IPS-18c (cell line): ENCODE data around the gene SMPX.

ENCODE experiments used
- H3K4me3 ChIP-seq: 2 replicates; pipeline ENCODE4 v1.7.0; 2013; ENCODE audit warnings: low read depth, mild to moderate bottlenecking, low read length, moderate library complexity; ENCODE audit not compliant: insufficient read depth
- H3K9me3 ChIP-seq: one replicate; pipeline ENCODE4 v1.6.1; 2013; ENCODE audit warnings: mild to moderate bottlenecking, low read length, moderate library complexity; ENCODE audit not compliant: control insufficient read depth, insufficient read depth

SMPX gene

GRCh38 chrX:21698272-21698671 is 59.6 kb downstream of the SMPX start:
- H3K4me3 ChIP-seq, result no peak overlapping the region
- H3K9me3 ChIP-seq, result no peaks in the 10 kb centered on the region

GRCh38 chrX:21691512-21692018 is 66.4 kb downstream of the SMPX start:
- H3K9me3 ChIP-seq, result no peaks in the 10 kb centered on the region
- H3K4me3 ChIP-seq, result no peak overlapping the region

- no peaks in the 10 kb centered on the region for H3K9me3 ChIP-seq
- no peak overlapping the region for H3K4me3 ChIP-seq
These were observed 74.0 kb downstream of the SMPX start for GRCh38 chrX:21683941-21684340.

GRCh38 chrX:21678048-21678612 is 79.8 kb downstream of the SMPX start:
- H3K9me3 ChIP-seq, result no peaks in the 10 kb centered on the region
- H3K4me3 ChIP-seq, result no peak overlapping the region

GRCh38 chrX:21675931-21676330 is 82.0 kb downstream of the SMPX start:
- H3K4me3 ChIP-seq, result no peak overlapping the region
- H3K9me3 ChIP-seq, result no peaks in the 10 kb centered on the region

GRCh38 chrX:21674430-21675186 is 83.3 kb downstream of the SMPX start:
- H3K4me3 ChIP-seq, result no peak overlapping the region
- H3K9me3 ChIP-seq, result no peaks in the 10 kb centered on the region

- no peak overlapping the region for H3K4me3 ChIP-seq
- peaks cover 2% of the 10 kb centered on the region for H3K9me3 ChIP-seq
These were observed 91.2 kb downstream of the SMPX start for GRCh38 chrX:21666679-21667078.

- H3K4me3 ChIP-seq, result no peak overlapping the region
- H3K9me3 ChIP-seq, result peaks cover 2% of the 10 kb centered on the region
These were observed 91.7 kb downstream of the SMPX start for GRCh38 chrX:21666252-21666651.

GRCh38 chrX:21662761-21663160 is 95.2 kb downstream of the SMPX start:
- no peak overlapping the region for H3K4me3 ChIP-seq
- peaks cover 2% of the 10 kb centered on the region for H3K9me3 ChIP-seq

- H3K9me3 ChIP-seq, result peaks cover under 1% of the 10 kb centered on the region
- no peak overlapping the region for H3K4me3 ChIP-seq
These were observed 96.6 kb downstream of the SMPX start for GRCh38 chrX:21661316-21661715.

- Histone ChIP-seq H3K4me3 (no peak overlapping the region), H3K9me3 (peaks cover 4% of the 10 kb centered on the region)
These were observed 97.8 kb downstream of the SMPX start for GRCh38 chrX:21660156-21660555.

- no peak overlapping the region for H3K4me3 ChIP-seq
These were observed 98.6 kb downstream of the SMPX start for GRCh38 chrX:21659320-21659719.

GRCh38 chrX:21658746-21659145 is 99.2 kb downstream of the SMPX start:
- Histone ChIP-seq H3K9me3 (peaks cover 4% of the 10 kb centered on the region), H3K4me3 (no peak overlapping the region)

More at GRCh38 chrX:21659320-21659719, 98.6 kb downstream of the SMPX start:
- peaks cover 4% of the 10 kb centered on the region for H3K9me3 ChIP-seq

GRCh38 chrX:21658152-21658737 is 99.7 kb downstream of the SMPX start, which contains the start of gene KLHL34:
Gene KLHL34 (minus strand): TSS chrX:21658330. CDS start chrX:21657788, 542 bp downstream.
- H3K9me3 ChIP-seq, result peaks cover 4% of the 10 kb centered on the region
- H3K4me3 ChIP-seq, result no peak within 1 kb of the TSS

GRCh38 chrX:21657318-21658151 is 100.4 kb downstream of the SMPX start:
- Histone ChIP-seq H3K9me3 (peaks cover 4% of the 10 kb centered on the region), H3K4me3 (no peak overlapping the region)

- Histone ChIP-seq H3K9me3 (peaks cover 4% of the 10 kb centered on the region), H3K4me3 (no peak overlapping the region)
These were observed 101.2 kb downstream of the SMPX start for GRCh38 chrX:21656587-21657317.
